Uterus (tissue), 2 donors: ENCODE results near the gene KRT7.

Source experiments
- CTCF ChIP-seq, 4 experiments: fragments of 200-600 bp in 2 of 4; fragments of 450-650 bp in 2 of 4; sonication (generic) in 2 of 4; IDR thresholded peaks; one replicate each; pipeline ENCODE4 v1.5.1; 2016 to 2019; ENCODE audit warnings: antibody characterized with exemption in 4 of 4, mild to moderate bottlenecking in 2 of 4, moderate library complexity in 1 of 4
- POLR2A ChIP-seq, 2 donors: fragments of 450-650 bp; IDR thresholded peaks; one replicate each; pipeline ENCODE4 v1.6.1; 2016; ENCODE audit warnings: antibody characterized with exemption in 2 of 2, mild to moderate bottlenecking in 1 of 2, moderate library complexity in 1 of 2

GRCh38 chr12:52212701-52213563 is 20.1 kb upstream of the KRT7 start:
- TF ChIP-seq CTCF (IDR thresholded peaks at IDR 0.05) (no peak), POLR2A (IDR thresholded peaks at IDR 0.05) (no peak)
